Measurements from ENCODE around the gene SH3RF2. TPM values are rescaled to one million over a fixed set of nuclear protein-coding genes. Genes with fewer than 3 reads are reported as not detected.
"Not testable (repeated sequence)": the region's sequence is repeated elsewhere in the genome, so short reads cannot be mapped to it uniquely, and the experiment has no call there.

The SH3RF2 gene
- total RNA-seq, 1 donor from 2014 or later = 267 TPM

DNA sequence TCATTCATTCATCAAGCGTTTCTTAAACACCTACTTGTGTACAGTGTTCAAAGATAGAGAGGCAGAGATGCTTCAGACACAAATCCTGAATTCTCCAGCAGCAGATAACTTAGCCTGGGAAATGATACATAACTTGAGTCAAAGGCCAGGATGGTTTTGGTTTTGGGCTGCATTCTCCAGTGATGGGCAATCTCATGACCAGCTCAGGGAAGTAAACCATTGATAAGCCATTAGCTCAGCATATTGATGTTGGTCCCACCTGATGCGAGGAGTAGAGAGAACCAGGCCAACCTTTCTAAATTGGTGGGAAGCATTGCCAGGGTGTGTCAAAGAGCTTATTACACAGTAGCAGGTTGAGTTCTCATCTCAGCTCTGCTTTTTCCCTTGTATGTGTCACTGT lies 53.0 kb downstream of the SH3RF2 start:
- no peak for ATAC-seq
- DNase-seq (ENCODE audit: missing footprints) = no peak
- intact Hi-C loops (cut with DNase I) = no loop called here

- ATAC-seq (no peak), DNase-seq (ENCODE audit: missing footprints) (no peak)
- intact Hi-C loops (cut with DNase I) = no loop called here
Observed at GRCh38 chr5:145990170-145990569, 53.8 kb downstream of the SH3RF2 start.

DNA sequence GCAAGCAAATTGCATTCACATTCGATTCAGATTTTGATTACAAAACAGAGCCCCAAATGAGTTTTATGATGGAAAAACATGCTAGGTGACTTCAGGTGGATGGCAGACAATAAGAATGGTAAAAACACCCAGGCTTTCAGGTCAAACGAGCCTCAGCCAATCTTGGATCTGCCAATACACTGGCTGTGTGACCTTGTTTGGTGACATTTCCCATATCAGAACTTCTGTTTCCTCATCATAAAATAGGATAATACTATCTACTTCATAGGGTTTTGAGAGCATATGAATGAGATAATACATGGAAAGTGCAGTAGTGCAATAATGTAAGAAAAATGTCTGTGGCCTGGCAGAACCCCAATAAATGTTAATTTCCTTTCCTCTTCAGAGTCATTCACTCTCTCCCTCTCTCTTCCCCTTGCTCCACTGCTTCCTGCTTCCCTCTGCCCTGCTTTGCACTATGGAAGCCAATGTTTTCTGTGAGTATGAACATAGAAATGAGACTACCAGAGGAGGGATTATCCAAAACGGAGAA lies 54.7 kb downstream of the SH3RF2 start:
- intact Hi-C loops (cut with DNase I) = no loop called here
- DNase-seq (ENCODE audit: missing footprints) (no peak), ATAC-seq (no peak)

DNA sequence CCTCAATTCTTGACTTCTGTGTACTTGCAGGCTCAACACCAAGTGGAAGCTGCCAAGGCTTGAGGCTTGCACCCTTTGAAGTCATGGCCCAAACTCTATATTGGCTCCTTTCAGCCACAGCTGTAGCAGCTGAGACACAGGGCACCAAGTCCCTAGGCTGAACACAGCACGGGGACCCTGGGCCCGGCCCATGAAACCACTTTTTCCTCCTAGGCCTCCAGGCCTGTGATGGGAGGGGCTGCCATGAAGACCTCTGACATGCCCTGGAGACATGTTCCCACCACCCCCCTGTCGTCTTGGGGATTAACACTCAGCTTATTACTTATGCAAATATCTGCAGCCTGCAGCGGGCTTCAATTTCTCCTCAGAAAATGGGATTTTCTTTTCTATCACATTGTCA lies 57.2 kb downstream of the SH3RF2 start:
- DNase-seq (ENCODE audit: missing footprints); intact Hi-C loops (cut with DNase I); ATAC-seq: not testable (repeated sequence)

DNA sequence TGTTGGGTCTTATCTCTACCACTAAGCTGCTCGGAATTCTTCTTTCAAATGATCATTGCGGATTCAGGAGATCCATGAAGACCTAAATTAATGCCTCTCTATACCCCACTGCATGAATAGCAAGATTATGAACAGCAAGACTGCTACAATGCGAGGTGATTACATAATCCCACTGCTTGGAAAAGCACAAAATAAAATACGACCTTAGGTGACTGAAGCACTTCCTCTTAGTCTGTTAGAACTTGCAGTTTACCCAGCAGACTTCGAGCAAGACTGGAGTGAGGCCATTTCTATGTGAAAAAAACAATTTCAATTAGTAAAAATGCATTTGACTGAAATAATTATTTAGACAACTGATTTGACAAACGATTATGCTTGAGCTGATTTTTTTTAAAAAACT lies 59.8 kb downstream of the SH3RF2 start:
- intact Hi-C loops (cut with DNase I) = no loop called here

DNA sequence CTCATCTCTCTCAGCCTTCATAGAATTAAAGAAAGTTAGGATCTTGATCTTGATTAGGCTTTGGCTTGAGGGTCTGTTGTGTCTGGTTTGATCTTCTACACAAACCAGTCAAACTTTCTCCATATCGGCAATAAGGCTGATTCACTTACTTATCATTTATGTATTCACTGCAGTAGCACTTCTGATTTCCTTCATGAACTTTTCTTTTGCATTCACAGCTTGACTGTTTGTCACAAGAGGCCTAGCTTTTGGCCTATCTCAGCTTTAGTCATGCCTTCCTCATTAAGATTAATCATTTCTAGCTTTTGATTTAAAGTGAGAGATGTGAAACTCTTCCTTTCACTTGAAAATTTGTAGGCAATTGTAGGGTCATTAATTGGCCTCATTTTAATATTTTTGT lies 62.8 kb downstream of the SH3RF2 start:
- DNase-seq (ENCODE audit: missing footprints) (no peak), ATAC-seq (no peak)
- intact Hi-C loops (cut with DNase I) = no loop called here

More for the DNA sequence above, 59.8 kb downstream of the SH3RF2 start:
- ATAC-seq = no peak
- no peak for DNase-seq (ENCODE audit: missing footprints)

- ATAC-seq = no peak
- intact Hi-C loops (cut with DNase I) = no loop called here
- no peak for DNase-seq (ENCODE audit: missing footprints)
Observed at GRCh38 chr5:146000072-146000471, 63.7 kb downstream of the SH3RF2 start.

DNA sequence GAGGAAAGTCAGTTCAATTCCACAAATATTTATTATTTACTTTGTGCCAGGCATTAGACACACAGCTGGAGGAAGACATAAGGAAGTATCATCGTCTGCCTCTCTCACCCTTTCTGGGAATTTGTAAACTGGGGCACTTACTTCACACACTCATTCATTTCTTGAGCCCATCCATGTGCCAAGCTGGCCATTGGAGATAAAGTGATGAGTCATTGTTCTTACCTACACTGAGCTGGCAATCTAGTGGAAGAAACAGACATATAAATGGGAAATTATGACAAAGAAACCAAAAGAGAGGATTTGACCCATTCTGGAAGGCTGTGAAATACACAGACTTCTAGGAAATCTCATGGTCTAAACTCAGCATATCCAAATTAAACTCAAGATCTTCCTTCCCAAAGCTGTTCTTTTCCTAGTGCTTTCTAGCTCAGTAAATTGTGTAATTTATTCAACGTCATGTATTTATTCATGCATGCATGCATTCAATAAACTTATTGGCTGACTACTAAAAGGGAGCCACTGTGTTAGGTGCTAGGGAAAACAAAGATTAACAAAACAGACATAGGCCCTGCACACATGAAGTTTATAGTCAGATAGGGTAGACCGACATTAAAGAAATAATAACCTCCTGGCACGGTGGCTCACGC lies 65.3 kb downstream of the SH3RF2 start:
- no peak for ATAC-seq
- no peak for DNase-seq (ENCODE audit: missing footprints)
- intact Hi-C loops (cut with DNase I) = no loop called here

DNA sequence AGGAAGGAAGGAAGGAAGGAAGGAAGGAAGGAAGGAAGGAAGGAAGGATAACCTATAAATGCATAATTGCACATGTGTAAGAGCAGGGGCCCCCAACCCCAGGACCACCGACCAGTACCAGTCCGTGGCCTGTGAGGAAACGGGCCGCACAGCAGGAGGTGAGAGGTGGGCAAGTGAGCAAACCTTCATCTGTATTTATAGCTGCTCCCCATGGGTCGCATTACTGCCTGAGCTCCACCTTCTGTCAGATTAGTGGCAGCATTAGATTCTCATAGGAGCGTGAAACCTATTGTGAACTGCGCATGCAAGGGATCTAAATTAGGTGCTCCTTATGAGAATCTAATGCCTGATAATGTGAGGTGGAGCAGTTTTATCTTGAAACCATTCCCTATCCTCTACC lies 66.1 kb downstream of the SH3RF2 start:
- intact Hi-C loops (cut with DNase I) = no loop called here

DNA sequence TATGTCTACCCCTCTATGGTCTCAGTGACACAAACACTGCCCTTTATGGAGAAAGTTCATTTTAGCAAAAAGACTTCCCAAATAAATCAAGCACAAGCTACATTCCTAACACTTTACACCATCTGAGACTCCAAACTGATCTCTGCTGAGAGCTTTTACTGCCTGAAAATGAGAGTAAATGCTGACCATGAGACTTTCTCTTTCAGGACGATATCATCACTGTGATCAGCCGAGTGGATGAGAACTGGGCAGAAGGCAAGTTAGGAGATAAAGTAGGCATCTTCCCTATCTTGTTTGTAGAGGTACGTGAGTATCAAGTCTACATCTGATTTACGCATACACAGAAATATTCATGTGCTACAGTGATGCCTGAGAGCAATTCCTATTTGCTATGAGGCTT lies 67.5 kb downstream of the SH3RF2 start:
- ATAC-seq (no peak), DNase-seq (ENCODE audit: missing footprints) (no peak)
- intact Hi-C loops (cut with DNase I) = no loop called here

More for the DNA sequence above, 66.1 kb downstream of the SH3RF2 start:
- no peak for DNase-seq (ENCODE audit: missing footprints)
- ATAC-seq = no peak

DNA sequence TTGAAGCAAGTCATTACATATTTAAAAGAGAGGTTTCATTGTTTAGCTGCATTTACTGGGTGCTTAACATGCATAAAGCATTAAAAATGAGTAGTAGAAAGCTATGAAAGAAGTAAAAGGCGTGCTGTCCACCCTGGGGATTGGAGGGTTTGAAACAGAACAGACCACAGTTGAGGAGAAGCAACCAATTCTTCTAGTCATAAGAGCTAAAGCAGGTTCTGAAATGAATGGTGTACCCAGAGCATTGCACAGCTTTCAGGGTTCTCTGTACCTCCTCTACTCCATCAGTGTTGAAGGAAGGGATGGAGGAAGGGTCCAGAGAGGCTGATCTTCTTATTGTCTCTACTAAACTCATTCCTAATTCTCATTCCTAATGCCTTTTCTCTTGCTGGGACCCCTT lies 68.9 kb downstream of the SH3RF2 start:
- no peak for ATAC-seq
- intact Hi-C loops (cut with DNase I) = no loop called here
- DNase-seq (ENCODE audit: missing footprints) = no peak

DNA sequence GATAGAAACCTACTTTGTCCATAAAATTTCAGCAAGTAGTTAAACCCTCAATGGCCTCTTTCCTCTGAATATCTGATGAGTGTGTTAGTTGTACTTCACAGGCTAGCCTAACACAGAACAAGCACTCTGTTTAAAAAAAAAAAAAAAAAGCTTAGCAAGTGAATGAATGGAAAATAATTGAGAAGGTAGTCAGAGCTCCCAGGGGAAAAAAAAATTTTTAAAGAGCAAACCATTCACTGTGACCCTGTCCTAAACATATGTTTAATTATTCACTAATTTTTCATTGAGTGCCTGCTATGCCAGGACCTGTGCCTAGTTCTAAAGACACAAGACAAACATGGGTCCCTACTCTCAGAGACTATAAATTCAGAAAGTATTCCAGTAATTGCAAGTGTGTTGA lies 69.3 kb downstream of the SH3RF2 start:
- ATAC-seq (no peak), DNase-seq (ENCODE audit: missing footprints) (no peak)
- intact Hi-C loops (cut with DNase I) = no loop called here

DNA sequence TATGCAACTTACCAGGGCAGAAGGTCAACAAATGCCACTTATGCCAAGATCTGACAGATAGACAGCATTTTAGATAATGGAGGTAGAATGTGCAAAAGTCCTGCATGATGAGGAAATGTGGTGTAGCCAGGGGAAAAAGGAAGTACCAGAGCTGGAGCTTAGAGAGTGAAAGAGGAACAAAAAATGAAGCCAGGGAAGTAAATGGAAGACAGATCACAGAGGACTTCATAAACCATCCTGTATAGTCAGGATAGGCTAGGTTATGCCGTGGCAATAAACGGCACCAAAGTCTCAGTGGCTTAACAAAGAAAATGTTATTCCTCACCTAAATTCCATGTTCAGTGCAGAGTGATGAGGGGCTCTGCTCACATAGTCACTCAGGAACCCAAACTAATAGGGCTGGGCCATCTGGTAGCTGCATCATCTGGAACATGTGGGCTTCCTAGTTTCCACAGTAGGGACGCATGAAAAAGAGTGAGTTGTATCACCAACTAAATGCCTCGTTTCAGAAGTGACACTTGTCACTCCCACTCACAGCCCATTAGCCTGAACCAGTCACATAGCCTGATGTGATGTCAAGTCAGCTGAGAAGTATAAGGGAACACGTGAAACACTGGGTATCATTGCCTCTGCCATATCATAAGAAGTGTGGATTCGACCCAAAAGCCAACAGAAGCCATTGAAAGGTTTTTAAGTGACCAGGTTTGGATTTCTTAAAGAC lies 70.3 kb downstream of the SH3RF2 start:
- ATAC-seq = peak; percentile 44
- intact Hi-C loops (cut with DNase I) = no loop called here
- no peak for DNase-seq (ENCODE audit: missing footprints)

- peak; percentile 34 for ATAC-seq
- no peak for DNase-seq (ENCODE audit: missing footprints)
- intact Hi-C loops (cut with DNase I) = no loop called here
Observed at GRCh38 chr5:146007270-146007669, 70.9 kb downstream of the SH3RF2 start.

DNA sequence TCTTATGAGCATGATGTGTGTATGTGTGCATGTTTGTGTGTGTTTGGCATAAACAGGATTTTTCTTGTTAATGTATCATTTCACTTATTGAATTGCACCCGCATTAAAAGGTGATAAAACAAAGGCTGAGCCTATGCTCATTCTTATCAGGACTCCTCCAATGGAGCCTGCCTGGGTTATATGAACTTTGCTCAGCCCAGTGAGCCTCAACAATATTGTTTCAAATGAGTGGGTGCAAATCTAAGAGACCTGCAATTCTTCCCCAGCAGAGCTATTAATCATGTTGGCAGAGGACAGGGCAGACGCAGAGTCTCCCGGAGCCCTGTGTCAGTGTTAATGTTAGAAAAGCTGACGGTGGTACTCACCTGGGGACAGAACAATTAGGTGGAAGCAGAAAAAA lies 71.6 kb downstream of the SH3RF2 start:
- ATAC-seq = no peak
- intact Hi-C loops (cut with DNase I) = no loop called here
- DNase-seq (ENCODE audit: missing footprints) = no peak

DNA sequence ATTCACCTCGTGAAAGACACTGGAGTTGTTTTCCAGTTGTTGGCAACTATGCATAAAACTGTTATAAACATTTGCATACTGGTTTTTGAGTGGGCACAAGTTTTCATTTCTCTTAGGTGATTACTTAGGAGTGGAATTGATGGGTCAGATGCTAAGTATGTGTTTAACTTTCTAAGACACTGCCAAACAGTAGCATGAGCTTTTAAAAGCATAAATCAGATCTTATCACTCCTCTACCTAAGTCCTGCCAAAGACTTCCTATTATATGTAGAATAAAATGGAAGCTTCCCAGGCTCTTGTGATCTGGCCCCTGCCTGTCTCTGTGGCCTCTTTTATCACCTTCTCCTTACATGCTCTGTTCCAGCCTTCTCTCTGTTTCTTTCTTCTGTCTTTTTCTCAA lies 72.6 kb downstream of the SH3RF2 start:
- DNase-seq (ENCODE audit: missing footprints) = no peak
- intact Hi-C loops (cut with DNase I) = no loop called here
- no peak for ATAC-seq

GRCh38 chr5:146010447-146010846 lies 74.1 kb downstream of the SH3RF2 start:
- intact Hi-C loops (cut with DNase I); DNase-seq (ENCODE audit: missing footprints); ATAC-seq: not testable (repeated sequence)

DNA sequence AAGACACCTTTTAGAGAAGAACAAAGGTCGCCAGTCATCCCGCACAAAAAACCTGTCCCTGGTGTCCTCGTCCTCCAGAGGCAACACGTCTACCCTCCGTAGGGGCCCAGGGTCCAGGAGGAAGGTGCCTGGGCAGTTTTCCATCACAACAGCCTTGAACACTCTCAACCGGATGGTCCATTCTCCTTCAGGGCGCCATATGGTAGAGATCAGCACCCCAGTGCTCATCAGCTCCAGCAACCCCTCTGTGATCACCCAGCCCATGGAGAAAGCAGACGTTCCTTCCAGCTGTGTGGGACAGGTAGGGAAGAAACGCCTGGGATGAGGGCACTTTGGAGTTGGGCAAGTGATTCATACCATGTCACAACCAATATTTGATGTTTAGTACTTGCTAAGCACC lies 77.4 kb downstream of the SH3RF2 start:
- ATAC-seq (no peak), DNase-seq (ENCODE audit: missing footprints) (no peak)
- intact Hi-C loops (cut with DNase I) = no loop called here

DNA sequence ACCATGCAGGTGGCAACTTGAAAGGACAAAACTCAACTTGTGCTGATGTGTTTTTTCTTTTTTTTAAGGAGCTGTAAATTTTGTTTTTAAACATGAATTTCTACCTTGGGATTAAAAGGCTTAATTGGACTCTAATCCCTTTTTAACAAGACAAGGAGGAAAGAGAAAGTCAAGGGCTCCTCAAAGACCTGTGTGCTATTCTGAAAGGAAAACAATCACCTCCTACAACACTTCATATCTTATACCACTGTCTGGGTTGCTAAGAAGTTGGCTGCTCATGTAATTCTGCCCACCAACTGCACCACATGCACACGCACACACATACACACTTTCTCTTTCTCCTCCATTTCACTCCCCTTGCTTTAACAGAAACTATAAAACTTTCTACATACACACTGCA lies 78.6 kb downstream of the SH3RF2 start:
- intact Hi-C loops (cut with DNase I) = no loop called here
- DNase-seq (ENCODE audit: missing footprints) = no peak
- ATAC-seq = no peak

- no peak for ATAC-seq
Observed at GRCh38 chr5:146016764-146017484, 80.5 kb downstream of the SH3RF2 start.

More at GRCh38 chr5:146016764-146017484, 80.5 kb downstream of the SH3RF2 start:
- intact Hi-C loops (cut with DNase I) = no loop called here
- no peak for DNase-seq (ENCODE audit: missing footprints)

All from Right ventricle myocardium inferior (tissue), 1 donor.